ENCODE data around the gene TENT4A.

DNA sequence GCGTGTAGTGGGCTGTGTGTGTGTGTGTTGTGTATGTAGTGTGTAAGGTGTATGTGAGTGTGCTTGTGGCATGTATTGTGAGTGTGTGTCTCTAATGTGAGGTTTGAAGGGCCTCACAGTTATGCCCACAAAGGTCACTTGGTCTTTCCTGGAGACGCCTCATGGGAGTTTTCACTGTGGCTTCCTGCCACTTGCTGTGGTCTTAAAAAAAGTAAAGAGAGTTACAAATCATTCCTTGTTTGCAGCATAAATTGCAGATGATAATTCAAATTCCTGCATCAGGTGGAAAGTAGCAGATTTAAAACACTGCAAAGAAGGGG, 72.6 kb downstream of the TENT4A start:
- TF ChIP-seq ZNF446 (CRISPR knock-in tag; IDR thresholded peaks at IDR 0.05) (no peak), BHLHE40 (IDR thresholded peaks at IDR 0.05; ENCODE audit: low read length) (no peak), RERE (CRISPR knock-in tag; IDR thresholded peaks at IDR 0.05; ENCODE audit: low read depth) (no peak), CTCF (CRISPR knock-in tag; IDR thresholded peaks at IDR 0.05) (no peak), ZBTB10 (CRISPR knock-in tag; IDR thresholded peaks at IDR 0.05; ENCODE audit: borderline replicate concordance) (no peak)

Measured in HepG2 (cell line).